ENCODE results near the gene RUNDC3A. TPM values are rescaled to one million over a fixed set of nuclear protein-coding genes. Genes with fewer than 3 reads are reported as not detected.
"Not testable (repeated sequence)": the region's sequence is repeated elsewhere in the genome, so short reads cannot be mapped to it uniquely, and the experiment has no call there.

The RUNDC3A gene
- total RNA-seq, 4 donors from 2014 or later = 0.42 to 2.8 (median 1.7) TPM

DNA sequence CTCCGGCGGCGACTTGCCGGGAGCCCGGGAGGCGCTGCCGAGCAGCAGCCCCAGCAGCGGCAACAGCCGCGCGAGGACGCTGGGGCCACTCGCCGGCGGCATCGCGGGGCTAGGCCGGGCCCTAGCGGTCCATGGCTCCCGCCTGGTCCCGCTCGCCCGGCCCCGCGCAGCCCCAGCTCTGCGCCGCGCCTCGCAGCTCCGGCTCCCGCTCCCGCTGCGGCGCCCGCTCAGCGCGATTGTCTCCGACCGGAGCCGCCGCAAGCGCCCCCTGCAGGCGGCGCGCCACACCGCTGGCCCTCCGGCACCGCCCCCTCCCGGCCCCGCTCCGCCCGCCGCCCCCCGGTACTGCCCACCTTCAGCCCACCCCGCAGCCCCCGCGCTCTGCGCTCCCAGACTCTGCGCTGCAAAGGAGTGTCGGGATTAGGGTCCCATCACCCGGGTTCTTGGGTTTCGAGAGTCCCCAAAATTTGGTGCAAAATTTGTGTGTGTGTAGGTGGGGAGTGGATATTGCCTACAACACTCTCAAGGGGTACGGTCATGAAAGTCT is 55.3 kb downstream of the RUNDC3A start, which contains the start of gene FAM171A2:
TSS of gene FAM171A2 (minus strand) at position 241 of the 547 bp plus-strand sequence. CDS start at position 102, 139 bp downstream.
- peaks cover 0 to 35% (median 2%) of the 10 kb centered on the region in 4 donors for H3K27me3 ChIP-seq
- peak within 1 kb of the TSS; percentile 66 to 72 (median 68) for H3K4me3 ChIP-seq
- H3K36me3 ChIP-seq = no peaks in the 10 kb centered on the region
- H3K9me3 ChIP-seq = no peaks in the 10 kb centered on the region
- no peak for TF ChIP-seq POLR2AphosphoS5 (IDR thresholded peaks at IDR 0.05)
- no peak for TF ChIP-seq POLR2A (IDR thresholded peaks at IDR 0.05; ENCODE audit: low read depth)
- TF ChIP-seq EP300 (IDR thresholded peaks at IDR 0.05) = no peak
- peak; percentile 61 to 89 (median 78) for TF ChIP-seq CTCF (IDR thresholded peaks at IDR 0.05)
- peaks cover 18 to 30% (median 24%) of the 10 kb centered on the region in 4 donors for H3K4me1 ChIP-seq
- intact Hi-C loops (cut with DNase I) = no loop called here
- no peak for DNase-seq (ENCODE audit: extremely low spot score)
- 3% methylated on average over 5 of the region's 63 CpGs for WGBS
- peak within 1 kb of the TSS in 3 of 4 donors; percentile 18 to 46 (median 45) for H3K27ac ChIP-seq (replicated peaks in 1 of 4)

- H3K4me3 ChIP-seq; H3K9me3 ChIP-seq; H3K27ac ChIP-seq (replicated peaks in 1 of 4); intact Hi-C loops (cut with DNase I); DNase-seq (ENCODE audit: extremely low spot score); H3K36me3 ChIP-seq: not testable (repeated sequence)
- H3K27me3 ChIP-seq = peaks cover 0 to 47% (median 5%) of the 10 kb centered on the region in 4 donors
- WGBS = 82% methylated on average over 5 of the region's 5 CpGs
- peaks cover 18 to 30% (median 24%) of the 10 kb centered on the region in 4 donors for H3K4me1 ChIP-seq
Measured at GRCh38 chr17:44365051-44365450, 56.6 kb downstream of the RUNDC3A start.

GRCh38 chr17:44367231-44367979 is 59.0 kb downstream of the RUNDC3A start:
- no peak for DNase-seq (ENCODE audit: extremely low spot score)
- 76% methylated on average over 7 of the region's 7 CpGs for WGBS
- TF ChIP-seq EP300 (IDR thresholded peaks at IDR 0.05) (no peak), POLR2A (IDR thresholded peaks at IDR 0.05; ENCODE audit: low read depth) (no peak)
- Histone ChIP-seq H3K27ac (replicated peaks in 1 of 4) (no peak overlapping the region), H3K4me3 (no peak overlapping the region), H3K4me1 (peaks cover 11 to 18% (median 17%) of the 10 kb centered on the region in 4 donors), H3K36me3 (no peaks in the 10 kb centered on the region), H3K9me3 (no peaks in the 10 kb centered on the region), H3K27me3 (peaks cover 0 to 58% (median 5%) of the 10 kb centered on the region in 4 donors)
- intact Hi-C loops (cut with DNase I) = no loop called here

Small RNAs within 50 kb of the gene (small RNA-seq; reads per million reads assigned to genes)
- gene RF00012 = 0 reads per million in 3 donors
- gene RN7SL507P = 0 reads per million in 3 donors
- gene RNU6-453P = 0 to 0.19 (median 0.08) reads per million in 3 donors

Other genes with a start within 250 kb of the RUNDC3A start
- 10 to 100 TPM; 37.8 to 59.2 (median 46.0) TPM for gene LSM12, start 241.9 kb upstream of the RUNDC3A start, total RNA-seq
- gene G6PC3, start 237.9 kb upstream of the RUNDC3A start, total RNA-seq = 10 to 100 TPM; 23.9 to 37.5 (median 30.7) TPM
- 100 to 1,000 TPM in 3 of 4 donors, 10 to 100 TPM in 1; 75.6 to 237 (median 130) TPM for gene HDAC5, start 185.0 kb upstream of the RUNDC3A start, total RNA-seq
- 1 to 10 TPM; 1.7 to 4.6 (median 2.6) TPM for gene HROB, start 166.7 kb upstream of the RUNDC3A start, total RNA-seq
- 10 to 100 TPM in 1 of 4 donors, 1 to 10 TPM in 3; 3.3 to 10.8 (median 6.0) TPM for gene ASB16, start 137.9 kb upstream of the RUNDC3A start, total RNA-seq
- gene TMUB2, start 121.6 kb upstream of the RUNDC3A start, total RNA-seq = 10 to 100 TPM; 25.3 to 50.3 (median 33.4) TPM
- 10 to 100 TPM; 41.9 to 72.6 (median 50.0) TPM for gene ATXN7L3, start 108.7 kb upstream of the RUNDC3A start, total RNA-seq
- 10 to 100 TPM; 48.7 to 78.8 (median 66.1) TPM for gene UBTF, start 88.9 kb upstream of the RUNDC3A start, total RNA-seq
- gene SLC4A1, start 40.5 kb upstream of the RUNDC3A start, total RNA-seq = 1 to 10 TPM in 1 of 4 donors, under 1 TPM in 2, not detected in 1; 0.11 to 2.0 (median 0.19) TPM
- 10 to 100 TPM; 41.1 to 69.0 (median 56.8) TPM for gene SLC25A39, start 16.2 kb downstream of the RUNDC3A start, total RNA-seq
- gene GRN, start 36.7 kb downstream of the RUNDC3A start, total RNA-seq = 100 to 1,000 TPM; 169 to 313 (median 260) TPM
- gene FAM171A2, start 55.3 kb downstream of the RUNDC3A start, total RNA-seq = 1 to 10 TPM in 2 of 4 donors, under 1 TPM in 2; 0.42 to 2.0 (median 1.2) TPM
- 1 to 10 TPM in 2 of 4 donors, under 1 TPM in 2; 0.42 to 1.7 (median 1.0) TPM for gene ITGA2B, start 81.0 kb downstream of the RUNDC3A start, total RNA-seq
- gene GPATCH8, start 194.8 kb downstream of the RUNDC3A start, total RNA-seq = 10 to 100 TPM; 21.0 to 51.1 (median 27.9) TPM
- gene FZD2, start 248.9 kb downstream of the RUNDC3A start, total RNA-seq = 1 to 10 TPM; 1.7 to 3.4 (median 1.9) TPM